Upper lobe of left lung (tissue), 6 donors: ENCODE measurements around the gene ATP2B2. TPM values are rescaled to one million over a fixed set of nuclear protein-coding genes. Genes with fewer than 3 reads are reported as not detected.

Experiments used
- ATAC-seq, 2 donors: fragments of 200-7000 bp; cut with Tn5 transposase; one replicate each; pipeline ENCODE4 v1.9.1; 2022; ENCODE audit warnings: mild to moderate bottlenecking in 2 of 2, moderate library complexity in 2 of 2; ENCODE audit not compliant: low FRiP score in 2 of 2
- DNase-seq, 2 donors: peaks; one replicate each; pipeline ENCODE4 v3.0.0-alpha.2; 2019 to 2020
- H3K27ac ChIP-seq, 4 donors: fragments of 200-600 bp; sonication (generic); one replicate each; pipeline ENCODE4 v1.5.1; 2016 to 2019
- H3K27me3 ChIP-seq, 4 donors: fragments of 200-600 bp; sonication (generic); one replicate each; pipeline ENCODE4 v1.5.1; 2017 to 2019
- H3K36me3 ChIP-seq, 4 donors: fragments of 200-600 bp; sonication (generic); one replicate each; pipeline ENCODE4 v1.5.1; 2016 to 2019
- H3K4me1 ChIP-seq, 4 donors: fragments of 200-600 bp; sonication (generic); one replicate each; pipeline ENCODE4 v1.5.1; 2018 to 2019
- H3K4me3 ChIP-seq, 4 donors: fragments of 200-600 bp; sonication (generic); one replicate each; pipeline ENCODE4 v1.5.1; 2017 to 2019; ENCODE audit warnings: mild to moderate bottlenecking in 2 of 4, moderate library complexity in 1 of 4
- H3K9me3 ChIP-seq, 4 donors: fragments of 200-600 bp; sonication (generic); one replicate each; pipeline ENCODE4 v1.5.1; 2018 to 2019
- EP300 ChIP-seq, 4 donors: sonication (generic); formaldehyde crosslinking; IDR thresholded peaks; one replicate each; pipeline ENCODE4 v1.5.1; 2017; ENCODE audit warnings: antibody characterized with exemption in 4 of 4, control low read depth in 2 of 4
- POLR2A ChIP-seq, 4 donors: fragments of 450-650 bp; IDR thresholded peaks; one replicate each; pipeline ENCODE4 v1.5.1; 2016 to 2017; ENCODE audit warnings: antibody characterized with exemption in 4 of 4, mild to moderate bottlenecking in 2 of 4
- POLR2AphosphoS5 ChIP-seq, 2 donors: sonication (generic); formaldehyde crosslinking; IDR thresholded peaks; one replicate each; pipeline ENCODE4 v1.5.1; 2017; ENCODE audit warnings: antibody characterized with exemption in 2 of 2
- WGBS, 2 donors: methylation state at CpG; one replicate each; pipeline ENCODE4 v1.1.5; 2017 to 2018; 5-methylcytosine and 5-hydroxymethylcytosine counted together
- total RNA-seq, 6 donors: library from RNA; depleted of rRNA in 4 of 6; stranded (reverse); fragments of >200 nt in 4 of 6; gene quantifications; one replicate each; pipeline versions ENCODE4 v1.1.0 to v1.2.1, GENCODE V29; 2016 to 2021
- TF ChIP-seq, protein P1 (sequence below), 6 experiments: fragments of 450-650 bp in 4 of 6; fragments of 200-600 bp in 2 of 6; sonication (generic) in 2 of 6; IDR thresholded peaks; one replicate each; pipeline ENCODE4 v1.5.1; 2016 to 2019; ENCODE audit warnings: antibody characterized with exemption in 6 of 6
- donor health status: DM: no; HTN: no; CAD: no; lungs with moderate emphysema.
- donor health status: DM: no; HTN: yes; CAD: no; lungs with severe emphysema.

The ATP2B2 gene
- total RNA-seq, 6 donors from 2014 or later = 0.13 to 0.30 TPM; not detected in 4

DNA sequence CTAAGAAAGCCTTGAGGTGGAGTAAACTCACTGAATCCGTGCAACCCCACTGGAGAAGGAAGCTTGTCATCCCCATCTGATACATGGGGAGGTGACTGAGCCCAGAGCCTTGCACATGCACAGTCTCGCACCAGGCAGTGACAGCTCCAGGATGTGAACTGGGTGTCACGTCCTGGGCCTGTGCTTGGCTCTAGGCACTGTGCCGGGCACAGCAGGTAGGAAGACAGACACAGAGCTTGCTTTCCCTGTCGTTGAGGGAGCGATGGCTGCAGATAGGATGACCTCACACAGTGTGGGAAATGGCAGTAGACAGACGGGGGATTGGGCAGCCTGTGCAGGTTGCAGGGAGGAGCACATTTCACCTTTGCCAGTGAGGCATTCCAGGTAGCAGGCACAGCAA is 12.2 kb upstream of the ATP2B2 start:
- peak in 1 of 2 donors; percentile 17 for DNase-seq

GRCh38 chr3:10516544-10517452 is 11.4 kb upstream of the ATP2B2 start:
- WGBS, 2 donors = 45 to 53% methylated on average over 11 to 14 of the region's 14 CpGs
- no peak for TF ChIP-seq POLR2AphosphoS5 (IDR thresholded peaks at IDR 0.05)
- no peak for TF ChIP-seq EP300 (IDR thresholded peaks at IDR 0.05)
- TF ChIP-seq POLR2A (IDR thresholded peaks at IDR 0.05) = no peak
- TF ChIP-seq, protein P1, sequence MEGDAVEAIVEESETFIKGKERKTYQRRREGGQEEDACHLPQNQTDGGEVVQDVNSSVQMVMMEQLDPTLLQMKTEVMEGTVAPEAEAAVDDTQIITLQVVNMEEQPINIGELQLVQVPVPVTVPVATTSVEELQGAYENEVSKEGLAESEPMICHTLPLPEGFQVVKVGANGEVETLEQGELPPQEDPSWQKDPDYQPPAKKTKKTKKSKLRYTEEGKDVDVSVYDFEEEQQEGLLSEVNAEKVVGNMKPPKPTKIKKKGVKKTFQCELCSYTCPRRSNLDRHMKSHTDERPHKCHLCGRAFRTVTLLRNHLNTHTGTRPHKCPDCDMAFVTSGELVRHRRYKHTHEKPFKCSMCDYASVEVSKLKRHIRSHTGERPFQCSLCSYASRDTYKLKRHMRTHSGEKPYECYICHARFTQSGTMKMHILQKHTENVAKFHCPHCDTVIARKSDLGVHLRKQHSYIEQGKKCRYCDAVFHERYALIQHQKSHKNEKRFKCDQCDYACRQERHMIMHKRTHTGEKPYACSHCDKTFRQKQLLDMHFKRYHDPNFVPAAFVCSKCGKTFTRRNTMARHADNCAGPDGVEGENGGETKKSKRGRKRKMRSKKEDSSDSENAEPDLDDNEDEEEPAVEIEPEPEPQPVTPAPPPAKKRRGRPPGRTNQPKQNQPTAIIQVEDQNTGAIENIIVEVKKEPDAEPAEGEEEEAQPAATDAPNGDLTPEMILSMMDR (IDR thresholded peaks at IDR 0.05) = no peak

More for the DNA sequence above, 12.2 kb upstream of the ATP2B2 start:
- Histone ChIP-seq H3K27ac (no peak overlapping the region), H3K36me3 (no peaks in the 10 kb centered on the region), H3K4me3 (no peak overlapping the region), H3K4me1 (no peaks in the 10 kb centered on the region), H3K9me3 (no peaks in the 10 kb centered on the region), H3K27me3 (no peaks in the 10 kb centered on the region)
- TF ChIP-seq POLR2A (IDR thresholded peaks at IDR 0.05) = no peak
- TF ChIP-seq, protein P1 (IDR thresholded peaks at IDR 0.05) = no peak
- no peak for TF ChIP-seq EP300 (IDR thresholded peaks at IDR 0.05)
- no peak for TF ChIP-seq POLR2AphosphoS5 (IDR thresholded peaks at IDR 0.05)
- 29 to 59% methylated on average over 1 to 7 of the region's 7 CpGs for WGBS, 2 donors
- ATAC-seq = no peak

GRCh38 chr3:10515884-10516495 is 10.6 kb upstream of the ATP2B2 start:
- no peaks in the 10 kb centered on the region for H3K36me3 ChIP-seq
- no peaks in the 10 kb centered on the region for H3K27me3 ChIP-seq
- TF ChIP-seq, protein P1 (IDR thresholded peaks at IDR 0.05) = no peak
- TF ChIP-seq EP300 (IDR thresholded peaks at IDR 0.05) (no peak), POLR2AphosphoS5 (IDR thresholded peaks at IDR 0.05) (no peak), POLR2A (IDR thresholded peaks at IDR 0.05) (no peak)
- no peaks in the 10 kb centered on the region for H3K9me3 ChIP-seq
- DNase-seq (no peak), ATAC-seq (no peak)
- no peak overlapping the region for H3K4me3 ChIP-seq
- H3K4me1 ChIP-seq = no peaks in the 10 kb centered on the region
- no peak overlapping the region for H3K27ac ChIP-seq
- WGBS, 2 donors = 63 to 68% methylated on average over 6 to 7 of the region's 7 CpGs

More at GRCh38 chr3:10516544-10517452, 11.4 kb upstream of the ATP2B2 start:
- Histone ChIP-seq H3K27me3 (no peaks in the 10 kb centered on the region), H3K27ac (no peak overlapping the region), H3K4me1 (no peaks in the 10 kb centered on the region), H3K4me3 (no peak overlapping the region), H3K9me3 (no peaks in the 10 kb centered on the region), H3K36me3 (no peaks in the 10 kb centered on the region)
- ATAC-seq = no peak
- peak in 1 of 2 donors; percentile 7 for DNase-seq

DNA sequence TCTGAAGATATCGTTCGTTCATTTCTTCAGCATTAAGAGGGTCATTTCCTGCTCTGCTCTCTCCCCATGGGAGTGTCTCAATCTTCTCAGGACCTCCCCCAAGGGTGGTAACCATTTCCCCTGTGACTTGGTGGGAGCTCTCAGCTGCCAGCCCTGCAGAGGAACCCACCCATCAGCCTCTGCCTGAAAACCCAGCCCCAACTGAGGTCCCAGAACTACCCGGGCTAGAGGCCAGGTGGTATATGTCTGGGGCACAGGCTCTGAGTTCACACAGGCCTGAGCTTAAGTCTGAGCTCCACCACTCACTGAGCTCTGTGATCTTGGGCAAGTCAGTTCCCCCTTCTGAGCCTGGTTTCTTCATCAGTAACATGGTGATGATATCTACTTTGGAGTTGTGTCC is 10.0 kb upstream of the ATP2B2 start:
- DNase-seq (no peak), ATAC-seq (no peak)
- Histone ChIP-seq H3K27me3 (no peaks in the 10 kb centered on the region), H3K4me1 (no peaks in the 10 kb centered on the region), H3K36me3 (no peaks in the 10 kb centered on the region), H3K27ac (no peak overlapping the region), H3K9me3 (no peaks in the 10 kb centered on the region), H3K4me3 (no peak overlapping the region)
- 63 to 75% methylated on average over 3 of the region's 3 CpGs for WGBS, 2 donors
- TF ChIP-seq POLR2AphosphoS5 (IDR thresholded peaks at IDR 0.05) (no peak), POLR2A (IDR thresholded peaks at IDR 0.05) (no peak)
- TF ChIP-seq, protein P1 (IDR thresholded peaks at IDR 0.05) = no peak
